HG03139 (cell line): Measurements from ENCODE around the gene ANXA9.

Experiments
- ATAC-seq: cut with Tn5 transposase; IDR thresholded peaks from one replicate; pipeline ENCODE4 v1.9.1; 2021; ENCODE audit not compliant: unreplicated experiment

The ANXA9 gene, protein sequence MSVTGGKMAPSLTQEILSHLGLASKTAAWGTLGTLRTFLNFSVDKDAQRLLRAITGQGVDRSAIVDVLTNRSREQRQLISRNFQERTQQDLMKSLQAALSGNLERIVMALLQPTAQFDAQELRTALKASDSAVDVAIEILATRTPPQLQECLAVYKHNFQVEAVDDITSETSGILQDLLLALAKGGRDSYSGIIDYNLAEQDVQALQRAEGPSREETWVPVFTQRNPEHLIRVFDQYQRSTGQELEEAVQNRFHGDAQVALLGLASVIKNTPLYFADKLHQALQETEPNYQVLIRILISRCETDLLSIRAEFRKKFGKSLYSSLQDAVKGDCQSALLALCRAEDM

DNA sequence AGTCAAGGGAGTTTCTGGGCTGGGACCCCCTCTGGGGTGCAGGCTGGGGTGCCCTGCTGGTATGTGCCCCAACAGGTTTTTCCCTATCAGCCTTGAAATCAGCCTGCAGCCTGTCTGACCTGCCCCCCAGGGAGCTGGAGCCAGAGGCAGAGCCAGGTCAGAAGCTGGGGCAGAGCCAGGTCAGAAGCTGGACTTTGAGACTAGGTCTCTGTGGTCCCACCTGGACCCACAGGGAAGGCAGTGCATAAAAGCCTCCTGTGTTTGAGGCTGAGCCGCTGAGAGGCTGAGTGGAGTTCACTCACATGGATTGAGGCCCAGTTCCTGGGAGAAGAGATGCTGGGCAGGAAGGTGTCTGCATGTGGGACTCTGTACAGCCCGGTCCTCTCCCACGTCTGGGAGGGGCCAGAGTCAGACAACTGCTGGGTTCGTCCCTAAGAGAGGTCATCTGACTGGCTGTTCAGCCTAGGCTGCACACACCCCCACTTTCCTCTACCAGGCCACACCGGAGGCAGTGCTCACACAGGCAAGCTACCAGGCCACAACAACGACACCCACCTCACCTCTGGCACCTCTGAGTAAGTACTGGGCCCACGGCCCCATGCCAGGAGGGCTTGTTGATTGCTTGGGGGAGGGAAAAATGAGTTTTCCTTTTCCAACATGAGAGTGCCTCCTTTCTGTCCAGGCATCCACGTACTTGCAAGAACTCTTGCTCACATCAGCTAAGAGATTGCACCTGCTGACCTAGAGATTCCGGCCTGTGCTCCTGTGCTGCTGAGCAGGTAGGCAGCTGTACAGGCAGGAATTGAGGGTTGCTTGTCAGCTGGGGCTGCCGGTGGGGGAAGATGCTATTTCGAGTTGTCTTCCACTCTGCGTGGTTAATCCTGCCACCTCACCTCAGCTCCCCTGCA lies at the start of gene ANXA9:
Gene ANXA9, plus strand, starts transcription at position 488 of the 908 bp plus-strand sequence. CDS start 814 bp downstream, outside the sequence.
- ATAC-seq = no peak

GRCh38 chr1:150944856-150945255 lies 37.2 kb upstream of the ANXA9 start:
- ATAC-seq = no peak

GRCh38 chr1:150954708-150955107 lies 27.4 kb upstream of the ANXA9 start:
- no peak for ATAC-seq

- ATAC-seq = no peak
Observed at GRCh38 chr1:150955280-150955679, 26.8 kb upstream of the ANXA9 start.

- ATAC-seq = no peak
Observed at GRCh38 chr1:150957666-150958065, 24.4 kb upstream of the ANXA9 start.

GRCh38 chr1:150960646-150961045 lies 21.4 kb upstream of the ANXA9 start:
- ATAC-seq = no peak

DNA sequence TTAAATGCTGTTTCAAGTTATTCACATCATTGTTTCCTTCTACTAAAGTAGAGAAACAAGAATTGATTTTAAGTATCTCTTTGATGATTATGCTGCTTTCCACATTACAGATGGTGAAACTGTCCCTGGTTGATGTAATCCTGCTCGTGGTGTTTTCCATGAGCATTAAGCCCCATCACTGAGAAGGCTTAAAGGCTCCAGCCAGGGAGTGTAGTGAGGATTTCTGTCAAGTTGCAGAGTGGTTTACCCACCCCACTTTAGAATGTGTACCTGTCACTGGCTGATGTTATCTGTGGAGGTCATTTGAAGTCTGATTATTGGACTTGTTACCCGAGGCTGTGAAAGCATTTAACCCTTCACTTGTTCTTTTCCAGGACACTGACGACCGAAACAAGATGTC lies 20.3 kb upstream of the ANXA9 start:
- ATAC-seq = no peak

- ATAC-seq = no peak
Observed at GRCh38 chr1:150963321-150964163, 18.6 kb upstream of the ANXA9 start.

- ATAC-seq = no peak
Observed at GRCh38 chr1:150964164-150964489, 18.0 kb upstream of the ANXA9 start.

DNA sequence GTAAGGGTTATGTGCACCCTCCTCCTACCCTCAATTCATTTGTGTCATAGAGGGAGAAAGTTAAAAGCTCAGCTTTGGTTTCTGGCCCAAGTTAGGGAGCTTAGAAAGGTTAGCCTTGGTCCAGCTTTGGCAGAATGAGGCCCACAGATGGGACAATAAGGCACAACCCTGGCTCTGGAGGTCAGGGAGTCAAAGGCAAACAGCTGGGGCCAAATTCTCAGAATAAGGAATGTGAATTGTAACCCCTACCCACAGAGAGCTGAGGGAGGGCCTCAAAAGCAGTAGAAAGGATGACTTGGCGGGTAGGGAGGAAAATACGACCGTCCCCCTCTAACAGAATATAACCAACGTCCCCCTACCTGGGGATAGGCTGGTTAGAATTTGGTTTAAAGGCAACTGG lies 16.5 kb upstream of the ANXA9 start:
- ATAC-seq = no peak

DNA sequence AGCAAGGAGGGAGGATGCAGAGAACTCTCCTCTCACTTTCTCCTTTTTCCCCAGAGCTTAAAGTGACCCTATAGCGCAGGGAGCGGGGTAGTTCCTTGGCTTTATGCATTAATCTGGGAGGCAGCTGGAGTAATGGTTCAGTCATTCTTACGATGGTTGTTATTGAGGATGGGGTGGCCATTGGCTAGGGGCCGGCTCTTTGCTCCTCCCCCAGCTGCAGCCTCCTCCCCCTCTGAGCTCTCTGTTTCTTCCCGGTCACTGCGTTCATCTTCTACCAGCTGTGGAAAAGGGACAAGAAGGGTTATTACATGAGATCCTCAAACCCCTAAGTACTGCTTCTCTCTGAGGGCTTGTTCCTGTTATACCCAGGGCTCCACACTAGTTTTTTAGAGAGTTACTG lies 16.1 kb upstream of the ANXA9 start:
- no peak for ATAC-seq

- no peak for ATAC-seq
Observed at GRCh38 chr1:150967936-150968335, 14.2 kb upstream of the ANXA9 start.

DNA sequence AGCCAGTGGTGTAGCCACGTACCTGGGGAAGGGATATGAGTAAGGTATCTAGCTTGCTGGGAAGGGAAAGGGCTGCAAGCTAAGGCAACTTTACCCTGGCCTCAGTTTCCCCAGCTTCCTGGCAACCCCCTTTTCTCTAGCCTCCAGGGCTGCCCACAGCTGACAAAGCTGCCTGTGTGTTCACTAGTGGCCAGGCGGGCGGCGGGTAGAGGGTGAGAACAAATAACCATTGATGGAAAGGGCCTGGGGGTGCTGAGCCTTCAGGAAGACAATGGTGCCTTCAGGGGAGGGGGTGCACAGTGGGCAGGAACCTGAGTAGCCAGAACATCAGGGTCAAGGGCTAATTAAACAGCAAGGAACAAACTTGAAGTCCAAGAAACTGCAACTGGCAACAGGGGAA lies 13.6 kb upstream of the ANXA9 start:
- ATAC-seq = no peak

DNA sequence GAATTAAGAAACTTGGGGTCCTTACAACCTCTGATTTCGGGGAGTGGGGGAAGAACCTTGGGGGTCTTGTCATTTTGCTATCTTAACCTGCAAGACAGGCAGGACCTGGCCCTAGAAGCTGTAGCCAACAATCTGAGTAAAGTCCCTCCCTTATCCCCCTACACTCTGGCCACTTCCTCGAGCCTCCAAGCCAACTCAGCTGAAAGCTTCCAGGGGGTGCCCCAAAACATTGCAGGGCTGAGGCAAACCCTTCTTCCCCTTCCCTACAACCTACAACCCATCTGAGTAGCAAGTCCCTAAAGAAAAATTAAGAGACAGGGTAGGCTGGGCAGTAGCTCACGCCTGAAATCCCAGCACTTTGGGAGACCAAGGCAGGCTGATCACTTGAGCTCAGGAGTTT lies 12.5 kb upstream of the ANXA9 start:
- ATAC-seq = no peak

GRCh38 chr1:150970808-150971582 lies 11.1 kb upstream of the ANXA9 start:
- no peak for ATAC-seq

DNA sequence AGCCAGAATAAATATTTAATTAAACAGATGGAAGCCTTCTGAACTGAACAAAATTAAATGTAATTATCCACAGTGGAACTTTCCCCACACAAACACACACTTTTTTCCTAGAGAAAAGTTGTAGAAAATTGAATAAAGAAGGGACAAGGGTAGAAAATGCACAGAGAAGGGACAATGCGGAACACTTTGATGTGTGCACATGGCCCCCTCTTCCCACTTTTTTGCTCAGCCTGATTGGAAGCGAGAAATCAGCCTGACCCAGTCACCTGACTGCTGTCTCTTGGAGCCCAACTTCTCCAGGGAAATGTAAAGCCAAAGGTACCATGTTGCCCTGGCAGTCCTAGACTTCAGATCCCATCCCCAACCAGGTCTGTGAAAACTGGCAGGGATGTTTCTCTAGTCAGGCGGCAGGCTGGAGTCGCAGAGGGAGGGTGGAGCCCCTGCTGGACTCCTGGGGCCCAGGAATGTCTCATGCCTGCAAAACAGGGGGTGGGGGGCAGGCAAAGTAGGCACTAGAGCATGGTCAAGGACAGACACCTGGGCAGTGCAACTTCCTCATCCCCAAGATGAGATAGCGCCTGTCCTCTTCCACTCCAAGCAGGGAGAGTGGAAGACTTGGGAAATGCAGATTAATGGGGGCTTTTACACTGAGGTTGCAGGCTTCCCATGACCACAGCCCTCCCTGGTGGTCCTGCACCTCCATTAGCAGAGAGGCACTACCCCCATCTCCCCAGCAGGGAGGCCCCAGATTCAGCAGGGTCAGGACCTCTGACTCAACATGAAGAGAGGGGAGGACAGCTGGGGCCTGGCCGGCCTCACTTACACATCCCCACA lies 10.3 kb upstream of the ANXA9 start:
- ATAC-seq = no peak

DNA sequence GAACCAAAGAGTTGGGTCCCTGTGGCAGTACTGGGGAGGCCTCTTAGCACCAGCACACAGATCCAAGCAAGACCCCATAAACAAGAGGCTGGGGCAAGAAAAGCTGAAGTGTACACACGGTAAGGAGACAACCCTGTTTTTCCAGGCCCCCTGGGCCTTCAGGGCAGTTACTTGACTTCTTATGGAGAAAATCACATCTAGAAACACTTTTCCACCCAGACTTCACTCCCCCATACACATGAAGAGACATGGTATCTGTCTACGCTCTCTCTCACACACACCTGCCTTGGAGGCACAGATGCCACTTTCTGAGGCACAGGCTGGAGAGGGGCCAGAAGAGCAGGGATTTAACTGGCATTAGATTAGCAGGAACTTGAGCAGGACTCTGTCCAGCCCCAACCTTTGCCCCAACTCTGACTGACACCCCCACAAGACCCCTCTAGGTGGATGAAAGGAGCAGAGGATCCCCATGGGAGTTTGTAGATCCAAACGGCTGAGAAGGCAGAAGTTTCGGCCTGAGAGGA lies 9.6 kb upstream of the ANXA9 start:
- ATAC-seq = no peak

GRCh38 chr1:150973258-150973835 lies 8.7 kb upstream of the ANXA9 start:
- ATAC-seq = no peak
